Measurements from ENCODE around the gene CASK. TPM values are rescaled to one million over a fixed set of nuclear protein-coding genes. Genes with fewer than 3 reads are reported as not detected.

The CASK gene
- total RNA-seq, 1 experiment from 2014 or later: 163 TPM

DNA sequence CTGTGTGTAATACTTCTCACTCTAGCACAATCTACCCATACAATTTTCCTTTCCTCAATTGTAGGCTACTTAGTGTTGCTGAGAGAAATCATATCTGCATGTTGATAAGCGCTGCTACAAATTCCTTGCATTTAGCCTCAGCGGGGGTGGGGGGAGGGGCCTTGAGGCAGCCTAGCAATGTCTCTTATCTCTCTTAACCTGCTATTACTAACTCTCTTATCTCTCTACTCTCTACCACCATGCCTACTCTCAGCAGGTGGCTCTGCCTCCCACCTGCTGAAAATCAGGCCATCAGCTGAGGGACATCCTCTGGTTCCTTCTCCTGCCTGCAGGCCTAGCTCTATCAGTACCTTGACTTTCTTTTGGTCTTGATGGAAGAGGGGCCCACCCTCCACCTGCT, 100.5 kb downstream of the CASK start:
- no peaks in the 10 kb centered on the region for H3K36me3 ChIP-seq (ENCODE audit: control insufficient read depth, insufficient read depth, low read length)
- intact Hi-C loops (cut with micrococcal nuclease; ENCODE audit: unreplicated experiment): loop anchor here (2.0 kb wide), 2 partner anchors 24 to 100 kb away; partner anchors contain the start of gene CASK
- DNase-seq: peak; percentile 47 to 73
- BruUV-seq (replicated peaks): no TSS peak
- peaks cover 27% of the 10 kb centered on the region for H3K4me1 Mint-ChIP-seq (ENCODE audit: low read depth, unreplicated experiment)
- no peaks in the 10 kb centered on the region for H3K27me3 ChIP-seq (replicated peaks; ENCODE audit: control insufficient read depth, insufficient read depth, low read length)
- H3K36me3 Mint-ChIP-seq (ENCODE audit: insufficient read depth, unreplicated experiment): peaks cover 26% of the 10 kb centered on the region
- POLR2A ChIA-PET: interaction anchor here (0.6 to 1.4 kb wide), 2 partner anchors 17 to 24 kb away, joined by 3 to 5 read pairs; no protein-coding TSS in a partner anchor
- peaks cover 24% of the 10 kb centered on the region for H3K4me1 ChIP-seq
- CTCF ChIA-PET: no interaction called here
- H3K27me3 Mint-ChIP-seq (ENCODE audit: insufficient read depth, unreplicated experiment): no peaks in the 10 kb centered on the region
- peak overlapping the region; percentile 64 for H3K4me3 Mint-ChIP-seq (ENCODE audit: unreplicated experiment)
- H3K9me3 Mint-ChIP-seq (ENCODE audit: unreplicated experiment): no peaks in the 10 kb centered on the region
- H3K27ac Mint-ChIP-seq (ENCODE audit: unreplicated experiment): peak overlapping the region; percentile 82
- no peak overlapping the region for H3K4me3 ChIP-seq (ENCODE audit: low read depth, low read length)
- TF ChIP-seq, protein P1, sequence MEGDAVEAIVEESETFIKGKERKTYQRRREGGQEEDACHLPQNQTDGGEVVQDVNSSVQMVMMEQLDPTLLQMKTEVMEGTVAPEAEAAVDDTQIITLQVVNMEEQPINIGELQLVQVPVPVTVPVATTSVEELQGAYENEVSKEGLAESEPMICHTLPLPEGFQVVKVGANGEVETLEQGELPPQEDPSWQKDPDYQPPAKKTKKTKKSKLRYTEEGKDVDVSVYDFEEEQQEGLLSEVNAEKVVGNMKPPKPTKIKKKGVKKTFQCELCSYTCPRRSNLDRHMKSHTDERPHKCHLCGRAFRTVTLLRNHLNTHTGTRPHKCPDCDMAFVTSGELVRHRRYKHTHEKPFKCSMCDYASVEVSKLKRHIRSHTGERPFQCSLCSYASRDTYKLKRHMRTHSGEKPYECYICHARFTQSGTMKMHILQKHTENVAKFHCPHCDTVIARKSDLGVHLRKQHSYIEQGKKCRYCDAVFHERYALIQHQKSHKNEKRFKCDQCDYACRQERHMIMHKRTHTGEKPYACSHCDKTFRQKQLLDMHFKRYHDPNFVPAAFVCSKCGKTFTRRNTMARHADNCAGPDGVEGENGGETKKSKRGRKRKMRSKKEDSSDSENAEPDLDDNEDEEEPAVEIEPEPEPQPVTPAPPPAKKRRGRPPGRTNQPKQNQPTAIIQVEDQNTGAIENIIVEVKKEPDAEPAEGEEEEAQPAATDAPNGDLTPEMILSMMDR (IDR thresholded peaks at IDR 0.05; ENCODE audit: insufficient read depth in 1 of 2, low read depth in 1 of 2, low read length in 1 of 2, severe bottlenecking in 1 of 2, unreplicated experiment in 1 of 2): no peak
- no peaks in the 10 kb centered on the region for H3K9me3 ChIP-seq

DNA sequence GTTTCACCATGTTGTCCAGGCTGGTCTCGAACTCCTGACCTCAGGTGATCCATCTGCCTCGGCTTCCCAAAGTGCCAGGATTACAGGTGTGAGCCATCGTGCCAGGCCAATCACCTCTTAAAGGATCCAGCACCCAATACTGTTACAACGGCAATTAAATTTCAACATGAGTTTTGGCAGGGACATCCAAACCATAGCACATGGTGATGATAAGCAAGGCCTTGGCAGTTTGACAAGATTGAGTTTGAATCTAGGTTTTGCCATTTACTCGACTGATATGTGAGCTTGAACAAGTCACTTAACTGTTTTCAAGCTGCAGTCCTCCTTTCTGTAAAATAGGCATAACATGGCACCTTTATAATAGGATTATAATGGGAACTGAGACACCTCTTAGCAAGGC, 115.3 kb downstream of the CASK start:
- BruUV-seq (replicated peaks): no TSS peak
- CTCF ChIA-PET: no interaction called here
- no peak overlapping the region for H3K27ac Mint-ChIP-seq (ENCODE audit: unreplicated experiment)

DNA sequence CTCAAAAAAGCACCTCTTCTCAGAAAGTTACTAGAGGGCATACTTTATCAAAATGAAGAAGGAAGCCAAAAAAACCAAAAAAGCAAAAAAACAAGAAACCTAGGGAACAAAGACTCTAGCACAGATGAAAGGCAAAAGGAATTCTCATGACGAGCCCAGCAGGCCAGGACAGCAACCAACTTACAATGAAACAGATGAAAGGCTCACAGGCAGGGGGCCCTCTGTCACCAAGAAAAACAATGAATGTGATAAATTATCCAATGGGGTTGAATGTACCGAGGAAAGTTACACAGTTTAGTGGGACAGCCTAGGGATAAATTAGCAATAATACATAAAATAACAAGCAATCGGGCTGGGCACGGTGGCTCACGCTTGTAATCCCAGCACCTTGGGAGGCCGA, 120.4 kb downstream of the CASK start:
- intact Hi-C loops (cut with micrococcal nuclease; ENCODE audit: unreplicated experiment): no loop called here
- Mint-ChIP-seq H3K36me3 (ENCODE audit: insufficient read depth, unreplicated experiment) (peaks cover 11% of the 10 kb centered on the region), H3K27ac (ENCODE audit: unreplicated experiment) (no peak overlapping the region), H3K4me1 (ENCODE audit: low read depth, unreplicated experiment) (no peaks in the 10 kb centered on the region), H3K4me3 (ENCODE audit: unreplicated experiment) (no peak overlapping the region), H3K27me3 (ENCODE audit: insufficient read depth, unreplicated experiment) (no peaks in the 10 kb centered on the region), H3K9me3 (ENCODE audit: unreplicated experiment) (no peaks in the 10 kb centered on the region)
- DNase-seq: no peak
- H3K4me3 ChIP-seq (ENCODE audit: low read depth, low read length): no peak overlapping the region
- H3K36me3 ChIP-seq (ENCODE audit: control insufficient read depth, insufficient read depth, low read length): no peaks in the 10 kb centered on the region; the same call in 1 of the 2 replicates
- no peaks in the 10 kb centered on the region for H3K27me3 ChIP-seq (replicated peaks; ENCODE audit: control insufficient read depth, insufficient read depth, low read length)
- TF ChIP-seq, protein P1 (IDR thresholded peaks at IDR 0.05; ENCODE audit: insufficient read depth in 1 of 2, low read depth in 1 of 2, low read length in 1 of 2, severe bottlenecking in 1 of 2, unreplicated experiment in 1 of 2): no peak
- ChIA-PET CTCF (no interaction called here), POLR2A (no interaction called here)
- BruUV-seq (replicated peaks): no TSS peak
- no peaks in the 10 kb centered on the region for H3K4me1 ChIP-seq
- H3K9me3 ChIP-seq: no peaks in the 10 kb centered on the region

More for the DNA sequence above, 115.3 kb downstream of the CASK start:
- H3K27me3 Mint-ChIP-seq (ENCODE audit: insufficient read depth, unreplicated experiment): no peaks in the 10 kb centered on the region
- no peaks in the 10 kb centered on the region for H3K9me3 ChIP-seq
- H3K36me3 ChIP-seq (ENCODE audit: control insufficient read depth, insufficient read depth, low read length): no peaks in the 10 kb centered on the region
- intact Hi-C loops (cut with micrococcal nuclease; ENCODE audit: unreplicated experiment): no loop called here
- H3K27me3 ChIP-seq (replicated peaks; ENCODE audit: control insufficient read depth, insufficient read depth, low read length): no peaks in the 10 kb centered on the region
- DNase-seq: no peak
- H3K4me3 Mint-ChIP-seq (ENCODE audit: unreplicated experiment): no peak overlapping the region
- TF ChIP-seq, protein P1 (IDR thresholded peaks at IDR 0.05; ENCODE audit: insufficient read depth in 1 of 2, low read depth in 1 of 2, low read length in 1 of 2, severe bottlenecking in 1 of 2, unreplicated experiment in 1 of 2): no peak
- H3K36me3 Mint-ChIP-seq (ENCODE audit: insufficient read depth, unreplicated experiment): peaks cover 7% of the 10 kb centered on the region
- H3K4me1 ChIP-seq: no peaks in the 10 kb centered on the region
- no peak overlapping the region for H3K4me3 ChIP-seq (ENCODE audit: low read depth, low read length)
- POLR2A ChIA-PET: no interaction called here
- peaks cover 6% of the 10 kb centered on the region for H3K4me1 Mint-ChIP-seq (ENCODE audit: low read depth, unreplicated experiment)
- no peaks in the 10 kb centered on the region for H3K9me3 Mint-ChIP-seq (ENCODE audit: unreplicated experiment)
